Fibroblast of pulmonary artery (primary cell): ENCODE measurements around the gene RRP1.

Experiments
- DNase-seq: peaks from one replicate; pipeline ENCODE4 v3.0.0-alpha.2; 2010; ENCODE audit warnings: low read depth
- H3K4me3 ChIP-seq: replicated peaks from 2 replicates; pipeline ENCODE4 v1.5.1; 2011; ENCODE audit warnings: low read depth, mild to moderate bottlenecking, control low read depth, low read length, moderate library complexity
- CTCF ChIP-seq: IDR thresholded peaks from 2 replicates; pipeline ENCODE4 v1.5.1; 2011; ENCODE audit warnings: mild to moderate bottlenecking, control low read depth, low read length, inconsistent platforms; ENCODE audit errors: missing control alignments

Gene RRP1

GRCh38 chr21:43789276-43790009, at the start of gene RRP1:
TSS of gene RRP1 (plus strand) at chr21:43789577. CDS start at chr21:43789630, 53 bp downstream.
- H3K4me3 ChIP-seq = peak within 1 kb of the TSS; percentile 92
- TF ChIP-seq CTCF = peak; percentile 32
- peak; percentile 87 for DNase-seq

- no peak overlapping the region for H3K4me3 ChIP-seq
- DNase-seq = no peak
- no peak for TF ChIP-seq CTCF
Observed at GRCh38 chr21:43739621-43740435, 49.5 kb upstream of the RRP1 start.

GRCh38 chr21:43740497-43741156, 48.8 kb upstream of the RRP1 start:
- peak; percentile 72 for DNase-seq
- TF ChIP-seq CTCF = no peak
- no peak overlapping the region for H3K4me3 ChIP-seq

- no peak for TF ChIP-seq CTCF
- no peak overlapping the region for H3K4me3 ChIP-seq
- DNase-seq = no peak
Observed at GRCh38 chr21:43741423-43742096, 47.8 kb upstream of the RRP1 start.

GRCh38 chr21:43743947-43744346, 45.4 kb upstream of the RRP1 start:
- TF ChIP-seq CTCF = no peak
- no peak for DNase-seq
- H3K4me3 ChIP-seq = no peak overlapping the region

GRCh38 chr21:43744725-43745124, 44.7 kb upstream of the RRP1 start:
- no peak for DNase-seq
- H3K4me3 ChIP-seq = no peak overlapping the region
- TF ChIP-seq CTCF = no peak
